ENCODE results near the gene NUAK2. TPM values are rescaled to one million over a fixed set of nuclear protein-coding genes. Genes with fewer than 3 reads are reported as not detected.

Gene NUAK2
- total RNA-seq, 2 donors from 2014 or later: 21.2 to 27.2 TPM

DNA sequence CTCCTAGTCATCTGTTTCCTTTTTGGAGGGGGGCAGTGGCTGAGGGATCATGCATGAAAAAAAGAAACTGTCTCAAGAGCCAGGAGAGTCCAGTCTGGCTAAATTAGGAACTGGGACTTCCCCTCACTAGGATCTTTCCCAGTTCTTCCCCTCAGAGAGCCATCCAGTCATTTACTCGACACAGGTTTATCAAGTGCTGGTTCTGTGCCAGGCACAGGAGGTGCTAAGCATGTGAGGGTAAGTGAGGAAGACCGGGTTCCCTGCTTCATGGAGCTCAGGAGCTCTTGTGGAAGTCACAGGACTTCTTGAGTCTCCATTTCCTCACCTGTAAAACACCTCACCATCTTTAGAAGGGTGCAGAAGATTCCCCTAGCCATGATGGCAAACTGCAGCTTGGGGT, 8.6 kb upstream of the NUAK2 start:
- intact Hi-C loops (cut with DNase I): no loop called here
- Histone ChIP-seq H3K4me3 (no peak overlapping the region), H3K9me3 (no peaks in the 10 kb centered on the region), H3K9ac (ENCODE audit: low read depth in 2 of 2, low read length in 2 of 2) (no peak overlapping the region), H3K36me3 (no peaks in the 10 kb centered on the region), H3K27ac (no peak overlapping the region), H3K27me3 (no peaks in the 10 kb centered on the region), H3K4me1 (no peaks in the 10 kb centered on the region)
- TF ChIP-seq, protein P1, sequence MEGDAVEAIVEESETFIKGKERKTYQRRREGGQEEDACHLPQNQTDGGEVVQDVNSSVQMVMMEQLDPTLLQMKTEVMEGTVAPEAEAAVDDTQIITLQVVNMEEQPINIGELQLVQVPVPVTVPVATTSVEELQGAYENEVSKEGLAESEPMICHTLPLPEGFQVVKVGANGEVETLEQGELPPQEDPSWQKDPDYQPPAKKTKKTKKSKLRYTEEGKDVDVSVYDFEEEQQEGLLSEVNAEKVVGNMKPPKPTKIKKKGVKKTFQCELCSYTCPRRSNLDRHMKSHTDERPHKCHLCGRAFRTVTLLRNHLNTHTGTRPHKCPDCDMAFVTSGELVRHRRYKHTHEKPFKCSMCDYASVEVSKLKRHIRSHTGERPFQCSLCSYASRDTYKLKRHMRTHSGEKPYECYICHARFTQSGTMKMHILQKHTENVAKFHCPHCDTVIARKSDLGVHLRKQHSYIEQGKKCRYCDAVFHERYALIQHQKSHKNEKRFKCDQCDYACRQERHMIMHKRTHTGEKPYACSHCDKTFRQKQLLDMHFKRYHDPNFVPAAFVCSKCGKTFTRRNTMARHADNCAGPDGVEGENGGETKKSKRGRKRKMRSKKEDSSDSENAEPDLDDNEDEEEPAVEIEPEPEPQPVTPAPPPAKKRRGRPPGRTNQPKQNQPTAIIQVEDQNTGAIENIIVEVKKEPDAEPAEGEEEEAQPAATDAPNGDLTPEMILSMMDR (IDR thresholded peaks at IDR 0.05): no peak
- DNase-seq: no peak

DNA sequence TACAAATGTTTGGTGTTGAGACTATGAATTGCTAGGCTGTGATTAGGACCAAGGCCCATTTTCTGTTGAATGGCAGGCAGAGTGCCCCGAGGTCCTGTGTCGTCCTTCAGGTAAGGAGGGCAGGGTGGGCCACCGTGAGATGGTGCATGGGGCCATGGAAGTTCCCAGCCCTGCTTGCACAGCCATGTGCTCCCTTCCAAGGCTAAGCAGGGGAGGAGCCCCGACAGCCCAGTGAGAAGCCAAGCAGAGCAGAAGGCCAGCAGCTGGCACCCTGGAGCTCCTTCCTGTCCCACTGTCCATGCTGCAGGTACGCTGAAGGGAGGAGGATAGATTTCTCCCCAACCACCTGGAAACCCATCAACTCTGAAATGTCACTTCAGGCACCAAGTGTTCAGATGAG, 8.2 kb upstream of the NUAK2 start:
- Histone ChIP-seq H3K27me3 (no peaks in the 10 kb centered on the region), H3K4me1 (no peaks in the 10 kb centered on the region), H3K27ac (no peak overlapping the region), H3K4me3 (no peak overlapping the region), H3K9me3 (no peaks in the 10 kb centered on the region), H3K36me3 (no peaks in the 10 kb centered on the region), H3K9ac (ENCODE audit: low read depth in 2 of 2, low read length in 2 of 2) (no peak overlapping the region)
- intact Hi-C loops (cut with DNase I): no loop called here
- no peak for DNase-seq
- TF ChIP-seq, protein P1 (IDR thresholded peaks at IDR 0.05): no peak

DNA sequence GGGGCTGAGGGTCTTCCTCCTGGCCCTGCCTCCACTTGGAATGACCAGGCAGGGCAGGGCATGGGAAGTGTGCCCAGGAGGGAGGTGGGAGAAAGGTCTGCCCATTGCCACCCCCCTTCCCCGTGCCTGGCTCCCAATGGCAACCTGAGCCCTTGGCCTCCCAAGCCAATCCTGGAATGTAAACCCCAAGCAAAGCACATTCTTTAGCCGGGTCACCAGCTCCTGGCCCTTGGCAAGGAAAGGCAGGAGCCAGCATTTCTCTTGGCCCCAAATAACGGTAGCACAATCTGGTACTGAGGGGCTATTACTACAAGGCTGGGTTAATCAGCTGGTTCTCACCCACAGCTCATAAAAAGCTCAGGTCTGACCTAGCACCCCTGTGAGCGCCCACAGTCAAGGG, 6.9 kb upstream of the NUAK2 start:
- Histone ChIP-seq H3K27ac (no peak overlapping the region), H3K27me3 (no peaks in the 10 kb centered on the region), H3K4me3 (no peak overlapping the region), H3K9ac (ENCODE audit: low read depth in 2 of 2, low read length in 2 of 2) (no peak overlapping the region), H3K36me3 (no peaks in the 10 kb centered on the region), H3K9me3 (no peaks in the 10 kb centered on the region), H3K4me1 (no peaks in the 10 kb centered on the region)
- DNase-seq: no peak
- intact Hi-C loops (cut with DNase I): no loop called here
- TF ChIP-seq, protein P1 (IDR thresholded peaks at IDR 0.05): no peak

DNA sequence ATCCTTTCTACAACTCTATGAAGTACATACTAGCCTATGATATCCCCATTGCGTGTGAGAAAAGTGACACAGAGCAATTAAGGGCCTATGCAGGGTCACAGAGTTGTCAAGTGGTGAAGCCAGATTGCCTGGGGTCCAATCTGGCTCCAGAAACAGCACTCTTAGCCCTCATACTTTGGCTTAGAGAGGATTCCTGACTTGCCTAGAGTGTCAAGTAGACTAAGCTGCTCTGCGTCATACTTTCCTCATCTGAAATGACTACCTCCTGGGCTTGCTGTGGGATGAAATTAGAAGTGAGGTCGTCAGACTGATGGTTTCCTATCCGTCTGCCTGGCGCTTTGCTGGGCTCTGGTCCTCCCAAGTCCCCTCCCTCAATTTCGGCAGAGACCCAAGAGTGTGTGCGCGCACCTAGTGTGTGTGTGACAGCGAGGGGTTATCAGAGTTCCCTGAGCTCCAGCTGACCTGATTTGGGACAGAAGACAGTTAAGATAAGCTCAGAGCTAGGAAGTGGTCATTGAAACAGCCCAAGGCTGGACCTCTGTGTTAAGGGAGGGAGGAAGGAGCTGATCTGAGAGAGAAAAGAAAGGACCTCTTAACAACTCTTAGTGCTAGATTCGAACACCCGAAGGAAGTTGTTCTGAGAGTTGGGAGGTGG, 5.4 kb upstream of the NUAK2 start:
- H3K4me3 ChIP-seq: no peak overlapping the region

DNA sequence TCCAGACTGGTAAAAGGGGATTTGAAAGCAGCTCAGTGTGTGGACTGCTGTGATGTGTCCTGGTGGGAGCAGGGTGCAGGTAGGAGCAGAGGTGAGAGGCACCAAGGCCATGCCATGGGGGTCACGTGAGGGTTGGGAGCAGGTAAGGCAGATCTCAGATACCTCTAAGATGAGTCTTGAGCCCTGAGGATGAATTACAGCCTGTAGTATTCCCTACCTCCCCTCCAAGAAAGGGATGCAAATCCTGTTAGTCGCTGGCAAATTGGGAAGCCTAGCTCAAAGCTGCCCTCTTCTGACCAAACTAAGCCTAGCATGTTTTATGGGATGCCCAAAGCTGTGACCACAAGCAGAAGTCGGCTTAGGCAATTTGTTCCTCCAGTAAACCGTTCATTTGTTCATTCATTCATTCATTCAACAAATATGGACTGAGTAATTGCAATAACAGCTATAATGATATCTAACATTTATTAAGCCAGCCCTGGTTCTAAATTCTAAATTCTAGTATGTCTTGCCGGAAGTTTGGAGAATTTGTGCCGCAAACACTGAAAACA, 3.9 kb upstream of the NUAK2 start:
- TF ChIP-seq, protein P1 (IDR thresholded peaks at IDR 0.05): peak; percentile 69
- no peaks in the 10 kb centered on the region for H3K9me3 ChIP-seq
- peak; percentile 86 for DNase-seq
- no peaks in the 10 kb centered on the region for H3K27me3 ChIP-seq
- intact Hi-C loops (cut with DNase I): no loop called here
- H3K4me3 ChIP-seq: no peak overlapping the region
- H3K36me3 ChIP-seq: no peaks in the 10 kb centered on the region
- no peak overlapping the region for H3K27ac ChIP-seq
- no peaks in the 10 kb centered on the region for H3K4me1 ChIP-seq
- no peak overlapping the region for H3K9ac ChIP-seq (ENCODE audit: low read depth in 2 of 2, low read length in 2 of 2)

More for the DNA sequence above, 5.4 kb upstream of the NUAK2 start:
- no peak for DNase-seq
- Histone ChIP-seq H3K4me1 (no peaks in the 10 kb centered on the region), H3K27ac (no peak overlapping the region), H3K27me3 (no peaks in the 10 kb centered on the region), H3K36me3 (no peaks in the 10 kb centered on the region), H3K9me3 (no peaks in the 10 kb centered on the region), H3K9ac (ENCODE audit: low read depth in 2 of 2, low read length in 2 of 2) (no peak overlapping the region)
- TF ChIP-seq, protein P1 (IDR thresholded peaks at IDR 0.05): no peak
- intact Hi-C loops (cut with DNase I): no loop called here

Measured in colonic mucosa (tissue), 4 donors.